M059J (cell line): Measurements from ENCODE around the gene MSH4. TPM values are rescaled to one million over a fixed set of nuclear protein-coding genes. Genes with fewer than 3 reads are reported as not detected.
"Not testable (repeated sequence)": the region's sequence is repeated elsewhere in the genome, so short reads cannot be mapped to it uniquely, and the experiment has no call there.

Source experiments
- DNase-seq: peaks from one replicate; pipeline ENCODE4 v3.0.0-alpha.2; 2012; ENCODE audit warnings: low read depth
- total RNA-seq: library from RNA; depleted of rRNA; stranded (reverse); fragments of >200 nt; shearing (Covaris generic); gene quantifications from 2 replicates; pipeline ENCODE4 v1.2.3, GENCODE V29; 2014; rRNA removed

Gene MSH4
- total RNA-seq, 1 experiment from 2014 or later: not detected

- DNase-seq: no peak
Observed at GRCh38 chr1:75932304-75932703, 135.6 kb downstream of the MSH4 start, which contains the start of gene ASB17. Gene ASB17 (minus strand): TSS chr1:75932404. CDS start chr1:75932291, 113 bp downstream.

- peak; percentile 74 for DNase-seq
Observed at GRCh38 chr1:75937034-75937433, 140.4 kb downstream of the MSH4 start.

- not testable (repeated sequence) for DNase-seq
Observed at GRCh38 chr1:75943037-75943436, 146.4 kb downstream of the MSH4 start.

GRCh38 chr1:75950176-75950575 is 153.5 kb downstream of the MSH4 start:
- no peak for DNase-seq

GRCh38 chr1:75952016-75952415 is 155.3 kb downstream of the MSH4 start:
- DNase-seq: no peak

GRCh38 chr1:75953461-75953860 is 156.8 kb downstream of the MSH4 start:
- no peak for DNase-seq

GRCh38 chr1:75954586-75954985 is 157.9 kb downstream of the MSH4 start:
- peak; percentile 54 for DNase-seq

Other genes starting within 250 kb of the MSH4 start
- gene SLC44A5, start 185.8 kb upstream of the MSH4 start, total RNA-seq: 0.12 TPM in 1 of 2 replicates, not detected in the other
- 55.1 and 65.1 TPM in 2 replicates for gene ACADM, start 72.2 kb upstream of the MSH4 start, total RNA-seq
- 49.8 and 67.4 TPM in 2 replicates for gene RABGGTB, start 10.6 kb upstream of the MSH4 start, total RNA-seq
- gene ASB17, start 135.5 kb downstream of the MSH4 start, total RNA-seq: not detected in 2 replicates